Large intestine (tissue), 3 donors: ENCODE results near the gene C2orf66. TPM values are rescaled to one million over a fixed set of nuclear protein-coding genes. Genes with fewer than 3 reads are reported as not detected.

Experiments used
- DNase-seq, 2 donors: peaks; one replicate each; pipeline versions ENCODE4 v3.0.0 to v3.0.0-alpha.2; 2013
- H3K27ac ChIP-seq: one replicate; pipeline ENCODE4 v1.5.1; 2013; ENCODE audit warnings: low read length
- H3K27me3 ChIP-seq: 2 replicates; pipeline ENCODE4 v1.6.1; 2013; ENCODE audit warnings: low read length; ENCODE audit not compliant: control insufficient read depth, insufficient read depth
- H3K36me3 ChIP-seq: 2 replicates; pipeline ENCODE4 v1.6.1; 2013; ENCODE audit warnings: low read length; ENCODE audit not compliant: control insufficient read depth, insufficient read depth
- H3K4me1 ChIP-seq: one replicate; pipeline ENCODE4 v1.6.1; 2013; ENCODE audit warnings: low read length; ENCODE audit not compliant: control insufficient read depth, insufficient read depth
- H3K4me3 ChIP-seq: one replicate; pipeline ENCODE4 v1.5.1; 2013; ENCODE audit warnings: low read length
- H3K9me3 ChIP-seq: one replicate; pipeline ENCODE4 v1.6.1; 2013; ENCODE audit warnings: mild to moderate bottlenecking, low read depth, low read length, moderate library complexity; ENCODE audit not compliant: control insufficient read depth
- WGBS: methylation state at CpG from one replicate; pipeline ENCODE4 v1.1.5; 2013; ENCODE audit warnings: low lambda C conversion rate; ENCODE audit not compliant: insufficient coverage; 5-methylcytosine and 5-hydroxymethylcytosine counted together
- polyA plus RNA-seq: library from polyadenylated mRNA; unstranded; fragments of 120-200 nt; gene quantifications from one replicate; pipeline ENCODE4 v1.2.1, GENCODE V29; 2013

C2orf66 gene
- polyA plus RNA-seq, 1 donor, result 0.24 TPM

GRCh38 chr2:196767101-196767500 lies 42.1 kb downstream of the C2orf66 start:
- H3K27me3 ChIP-seq, result no peaks in the 10 kb centered on the region
- no peak overlapping the region for H3K4me3 ChIP-seq
- no peaks in the 10 kb centered on the region for H3K9me3 ChIP-seq
- 83% methylated on average over 1 of the region's 1 CpG for WGBS
- DNase-seq, result no peak
- no peaks in the 10 kb centered on the region for H3K4me1 ChIP-seq
- H3K36me3 ChIP-seq, result peaks cover 34% of the 10 kb centered on the region
- no peak overlapping the region for H3K27ac ChIP-seq

- no peak overlapping the region for H3K4me3 ChIP-seq
- no peak overlapping the region for H3K27ac ChIP-seq
- no peaks in the 10 kb centered on the region for H3K9me3 ChIP-seq
- 80% methylated on average over 1 of the region's 5 CpGs for WGBS
- peaks cover 12% of the 10 kb centered on the region for H3K36me3 ChIP-seq
- H3K27me3 ChIP-seq, result no peaks in the 10 kb centered on the region
- no peak for DNase-seq
- no peaks in the 10 kb centered on the region for H3K4me1 ChIP-seq
Measured at GRCh38 chr2:196759378-196759706, 49.8 kb downstream of the C2orf66 start.

DNA sequence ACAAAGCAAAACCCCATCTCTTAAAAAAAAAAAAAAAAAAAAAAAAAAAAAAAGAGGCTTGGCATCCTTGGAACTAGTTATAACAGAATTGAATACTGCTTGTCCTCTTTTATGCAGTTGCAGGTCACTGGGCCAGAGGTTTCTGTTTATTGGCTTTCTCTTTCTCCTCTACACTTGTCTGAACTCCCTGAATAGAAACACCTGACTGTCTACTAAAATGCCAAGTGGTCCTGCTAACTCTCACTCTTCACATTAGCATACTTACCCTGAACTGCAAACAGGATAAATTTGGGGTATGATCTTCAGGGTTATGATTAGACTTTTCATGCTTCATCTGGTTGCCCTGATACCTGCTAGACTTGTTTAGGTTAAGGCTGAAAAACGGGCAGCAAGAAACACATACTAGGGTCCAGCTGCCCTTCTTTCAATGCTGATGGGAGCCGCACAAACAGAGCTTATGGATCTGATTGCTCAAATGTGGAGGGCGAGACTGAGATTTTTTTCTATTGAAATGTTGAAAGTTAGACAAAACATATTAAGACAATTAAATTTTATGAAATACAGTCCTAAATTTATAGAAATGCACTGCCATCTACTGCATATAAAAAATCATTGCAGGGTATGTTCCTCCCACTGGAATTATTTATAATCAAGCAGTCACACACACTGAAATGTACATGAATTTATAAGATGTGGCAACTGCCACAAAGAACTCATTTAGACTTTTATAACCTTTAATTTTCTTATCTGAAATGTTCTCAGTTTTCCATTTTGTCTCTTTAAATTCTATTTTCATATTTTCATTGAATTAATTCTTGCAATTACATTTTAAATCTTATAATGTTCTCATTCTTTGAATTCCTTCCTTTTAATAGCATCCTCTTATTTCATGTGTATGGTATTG lies 50.4 kb downstream of the C2orf66 start:
- Histone ChIP-seq H3K36me3 (peaks cover 9% of the 10 kb centered on the region), H3K4me3 (no peak overlapping the region), H3K27ac (no peak overlapping the region), H3K4me1 (no peaks in the 10 kb centered on the region), H3K27me3 (no peaks in the 10 kb centered on the region), H3K9me3 (no peaks in the 10 kb centered on the region)
- DNase-seq, result no peak
- WGBS, result 80% methylated on average over 1 of the region's 3 CpGs

Other genes starting within 250 kb of the C2orf66 start
- 5.3 TPM for gene HECW2, start 215.8 kb downstream of the C2orf66 start, polyA plus RNA-seq
- 16.1 TPM for gene CCDC150, start 169.6 kb downstream of the C2orf66 start, polyA plus RNA-seq
- gene GTF3C3, start 9.7 kb downstream of the C2orf66 start, polyA plus RNA-seq, result 35.4 TPM
- gene PGAP1, start 117.4 kb upstream of the C2orf66 start, polyA plus RNA-seq, result 15.1 TPM